Activated CD8-positive, alpha-beta T cell treated with anti-CD3 and anti-CD28 coated beads, Interleukin-2, amount 10 ng/mL, durations not matched to agents 7 days and 5 days (primary cell): ENCODE results near the gene RMC1. TPM values are rescaled to one million over a fixed set of nuclear protein-coding genes. Genes with fewer than 3 reads are reported as not detected.
A peak's percentile ranks its signal among the peaks of the same experiment; 100 is the strongest.

Source experiments
- ATAC-seq: fragments of 150-1000 bp; cut with Tn5 transposase; one replicate; pipeline ENCODE4 v1.10.0; 2021; ENCODE audit warnings: moderate library complexity
- CTCF ChIA-PET: fragments of 350-600 bp; sonication (Branson Sonifier 250); formaldehyde crosslinking; loops from one replicate; lab custom pipeline; 2021; ENCODE audit warnings: antibody characterized with exemption; lab: Charles Lee
- POLR2A ChIA-PET: fragments of 350-600 bp; sonication (Branson Sonifier 250); formaldehyde crosslinking; loops from one replicate; lab custom pipeline; 2021; ENCODE audit warnings: antibody characterized with exemption; lab: Charles Lee
- DNase-seq: peaks from one replicate; pipeline ENCODE4 v3.0.0-alpha.2; 2020
- H3K27ac Mint-ChIP-seq: one replicate; pipeline ENCODE4 v1.8.0; 2021; ENCODE audit warnings: mild to moderate bottlenecking, mixed read lengths
- H3K27me3 Mint-ChIP-seq: one replicate; pipeline ENCODE4 v1.8.0; 2021; ENCODE audit warnings: low read depth, mixed read lengths
- H3K36me3 Mint-ChIP-seq: one replicate; pipeline ENCODE4 v1.8.0; 2021; ENCODE audit warnings: low read depth, mixed read lengths
- H3K4me1 Mint-ChIP-seq: one replicate; pipeline ENCODE4 v1.8.0; 2021; ENCODE audit warnings: low read depth, mixed read lengths
- H3K4me3 Mint-ChIP-seq: one replicate; pipeline ENCODE4 v1.8.0; 2021; ENCODE audit warnings: mild to moderate bottlenecking, mixed read lengths
- H3K9me3 Mint-ChIP-seq: one replicate; pipeline ENCODE4 v1.8.0; 2022; ENCODE audit warnings: mixed read lengths; ENCODE audit not compliant: insufficient read depth
- total RNA-seq, 2 experiments: library from RNA; stranded (reverse); gene quantifications; one replicate each; pipeline ENCODE4 v1.2.3, GENCODE V29; 2021

RMC1 gene
- total RNA-seq, 2 experiments from 2014 or later, result 47.6 to 48.3 TPM

- Mint-ChIP-seq H3K9me3 (no peaks in the 10 kb centered on the region), H3K4me3 (no peak overlapping the region), H3K4me1 (peaks cover 16% of the 10 kb centered on the region), H3K36me3 (peaks cover 71% of the 10 kb centered on the region), H3K27me3 (no peaks in the 10 kb centered on the region), H3K27ac (no peak overlapping the region)
- CTCF ChIA-PET, result interaction anchor here (1.4 kb wide), 1 partner anchor 21 kb away, joined by 5 read pairs; no protein-coding TSS in a partner anchor
- ATAC-seq (no peak), DNase-seq (no peak)
- POLR2A ChIA-PET, result no interaction called here
These were observed 16.4 kb downstream of the RMC1 start for GRCh38 chr18:23519734-23520133.

GRCh38 chr18:23521271-23521670 lies 18.0 kb downstream of the RMC1 start:
- Mint-ChIP-seq H3K9me3 (no peaks in the 10 kb centered on the region), H3K36me3 (peaks cover 70% of the 10 kb centered on the region), H3K27me3 (no peaks in the 10 kb centered on the region), H3K4me1 (peaks cover 11% of the 10 kb centered on the region), H3K27ac (no peak overlapping the region), H3K4me3 (no peak overlapping the region)
- POLR2A ChIA-PET, result interaction anchor here (0.6 kb wide), 1 partner anchor 962 kb away, joined by 4 read pairs; no protein-coding TSS in a partner anchor
- ATAC-seq (no peak), DNase-seq (no peak)
- CTCF ChIA-PET, result interaction anchor here (1.4 kb wide), 1 partner anchor 23 kb away, joined by 5 read pairs; no protein-coding TSS in a partner anchor

- ATAC-seq, result no peak
- peaks cover 75% of the 10 kb centered on the region for H3K36me3 Mint-ChIP-seq
These were observed 18.6 kb downstream of the RMC1 start for GRCh38 chr18:23521907-23522306.

GRCh38 chr18:23523429-23524212 lies 20.3 kb downstream of the RMC1 start:
- peaks cover 72% of the 10 kb centered on the region for H3K36me3 Mint-ChIP-seq
- H3K4me1 Mint-ChIP-seq, result peaks cover 11% of the 10 kb centered on the region
- no peak for DNase-seq
- ChIA-PET CTCF (interaction anchor here (0.8 to 1.9 kb wide), 2 partner anchors 19 to 64 kb away, joined by 3 to 6 read pairs; no protein-coding TSS in a partner anchor), POLR2A (interaction anchor here (0.6 to 1.5 kb wide), 3 partner anchors 18 to 37 kb away, joined by 3 to 4 read pairs (median 3); partner anchors contain the start of gene RMC1)
- no peak for ATAC-seq
- H3K27ac Mint-ChIP-seq, result no peak overlapping the region
- no peak overlapping the region for H3K4me3 Mint-ChIP-seq
- no peaks in the 10 kb centered on the region for H3K27me3 Mint-ChIP-seq
- H3K9me3 Mint-ChIP-seq, result no peaks in the 10 kb centered on the region

More at GRCh38 chr18:23521907-23522306, 18.6 kb downstream of the RMC1 start:
- ChIA-PET CTCF (interaction anchor here (1.0 to 1.9 kb wide), 2 partner anchors 17 to 23 kb away, joined by 5 to 6 read pairs; no protein-coding TSS in a partner anchor), POLR2A (interaction anchor here (1.5 kb wide), 1 partner anchor 19 kb away, joined by 3 read pairs; no protein-coding TSS in a partner anchor)
- no peaks in the 10 kb centered on the region for H3K9me3 Mint-ChIP-seq
- DNase-seq, result no peak
- peaks cover 11% of the 10 kb centered on the region for H3K4me1 Mint-ChIP-seq
- no peaks in the 10 kb centered on the region for H3K27me3 Mint-ChIP-seq
- H3K27ac Mint-ChIP-seq, result no peak overlapping the region
- H3K4me3 Mint-ChIP-seq, result no peak overlapping the region

- no peak overlapping the region for H3K4me3 Mint-ChIP-seq
- peaks cover 73% of the 10 kb centered on the region for H3K36me3 Mint-ChIP-seq
- CTCF ChIA-PET, result interaction anchor here (0.8 to 1.1 kb wide), 2 partner anchors 8 to 64 kb away, joined by 3 read pairs; no protein-coding TSS in a partner anchor
- POLR2A ChIA-PET, result no interaction called here
- ATAC-seq, result no peak
- no peaks in the 10 kb centered on the region for H3K9me3 Mint-ChIP-seq
- H3K27me3 Mint-ChIP-seq, result no peaks in the 10 kb centered on the region
- DNase-seq, result no peak
- peaks cover 11% of the 10 kb centered on the region for H3K4me1 Mint-ChIP-seq
- H3K27ac Mint-ChIP-seq, result no peak overlapping the region
These were observed 20.9 kb downstream of the RMC1 start for GRCh38 chr18:23524213-23524707.

GRCh38 chr18:23526501-23527063 lies 23.3 kb downstream of the RMC1 start:
- CTCF ChIA-PET, result interaction anchor here (1.0 to 1.8 kb wide), 2 partner anchors 10 to 11 kb away, joined by 4 to 7 read pairs; no protein-coding TSS in a partner anchor
- H3K36me3 Mint-ChIP-seq, result peaks cover 74% of the 10 kb centered on the region

GRCh38 chr18:23528580-23529472 lies 25.5 kb downstream of the RMC1 start:
- Mint-ChIP-seq H3K27me3 (no peaks in the 10 kb centered on the region), H3K4me1 (peaks cover 1% of the 10 kb centered on the region), H3K36me3 (peaks cover 70% of the 10 kb centered on the region), H3K9me3 (no peaks in the 10 kb centered on the region), H3K4me3 (no peak overlapping the region), H3K27ac (peak overlapping the region; percentile 4)
- CTCF ChIA-PET, result interaction anchor here (0.6 kb wide), 1 partner anchor 336 kb away, joined by 3 read pairs; no protein-coding TSS in a partner anchor
- DNase-seq (no peak), ATAC-seq (no peak)
- POLR2A ChIA-PET, result no interaction called here

More at GRCh38 chr18:23526501-23527063, 23.3 kb downstream of the RMC1 start:
- POLR2A ChIA-PET, result no interaction called here
- DNase-seq (no peak), ATAC-seq (no peak)
- no peak overlapping the region for H3K4me3 Mint-ChIP-seq
- H3K27me3 Mint-ChIP-seq, result no peaks in the 10 kb centered on the region
- H3K27ac Mint-ChIP-seq, result peak overlapping the region; percentile 18
- H3K9me3 Mint-ChIP-seq, result no peaks in the 10 kb centered on the region
- peaks cover 11% of the 10 kb centered on the region for H3K4me1 Mint-ChIP-seq

GRCh38 chr18:23529604-23530003 lies 26.3 kb downstream of the RMC1 start:
- Mint-ChIP-seq H3K36me3 (peaks cover 67% of the 10 kb centered on the region), H3K4me1 (no peaks in the 10 kb centered on the region)
- ATAC-seq, result no peak

GRCh38 chr18:23530195-23530594 lies 26.9 kb downstream of the RMC1 start:
- no peaks in the 10 kb centered on the region for H3K27me3 Mint-ChIP-seq
- no peaks in the 10 kb centered on the region for H3K4me1 Mint-ChIP-seq
- no peaks in the 10 kb centered on the region for H3K9me3 Mint-ChIP-seq
- ATAC-seq (no peak), DNase-seq (no peak)
- H3K27ac Mint-ChIP-seq, result no peak overlapping the region
- H3K36me3 Mint-ChIP-seq, result peaks cover 72% of the 10 kb centered on the region
- H3K4me3 Mint-ChIP-seq, result no peak overlapping the region
- CTCF ChIA-PET, result no interaction called here
- POLR2A ChIA-PET, result no interaction called here

More at GRCh38 chr18:23529604-23530003, 26.3 kb downstream of the RMC1 start:
- DNase-seq, result no peak
- peak overlapping the region; percentile 4 for H3K27ac Mint-ChIP-seq
- CTCF ChIA-PET, result no interaction called here
- no peaks in the 10 kb centered on the region for H3K27me3 Mint-ChIP-seq
- no peak overlapping the region for H3K4me3 Mint-ChIP-seq
- POLR2A ChIA-PET, result no interaction called here
- no peaks in the 10 kb centered on the region for H3K9me3 Mint-ChIP-seq

- ChIA-PET POLR2A (interaction anchor here (1.0 to 1.2 kb wide), 2 partner anchors 8 to 9 kb away, joined by 3 read pairs; no protein-coding TSS in a partner anchor), CTCF (interaction anchor here (0.6 to 1.0 kb wide), 2 partner anchors 15 to 16 kb away, joined by 3 read pairs; no protein-coding TSS in a partner anchor)
- no peak overlapping the region for H3K4me3 Mint-ChIP-seq
- no peak overlapping the region for H3K27ac Mint-ChIP-seq
- DNase-seq (no peak), ATAC-seq (no peak)
- H3K36me3 Mint-ChIP-seq, result peaks cover 70% of the 10 kb centered on the region
- no peaks in the 10 kb centered on the region for H3K4me1 Mint-ChIP-seq
- no peaks in the 10 kb centered on the region for H3K27me3 Mint-ChIP-seq
- H3K9me3 Mint-ChIP-seq, result no peaks in the 10 kb centered on the region
These were observed 28.6 kb downstream of the RMC1 start for GRCh38 chr18:23531912-23532311.

- H3K36me3 Mint-ChIP-seq, result peaks cover 71% of the 10 kb centered on the region
- no peak overlapping the region for H3K27ac Mint-ChIP-seq
- no peak overlapping the region for H3K4me3 Mint-ChIP-seq
- ChIA-PET CTCF (no interaction called here), POLR2A (interaction anchor here (0.7 to 1.0 kb wide), 2 partner anchors 8 to 12 kb away, joined by 3 read pairs; no protein-coding TSS in a partner anchor)
- H3K9me3 Mint-ChIP-seq, result no peaks in the 10 kb centered on the region
- ATAC-seq (no peak), DNase-seq (no peak)
- no peaks in the 10 kb centered on the region for H3K4me1 Mint-ChIP-seq
- no peaks in the 10 kb centered on the region for H3K27me3 Mint-ChIP-seq
These were observed 29.5 kb downstream of the RMC1 start for GRCh38 chr18:23532848-23533247.
